ENCODE data around the gene CFAP97D2.

GRCh38 chr13:114237415-114238112 is 58.5 kb downstream of the CFAP97D2 start:
- no peak for TF ChIP-seq POLR2AphosphoS5 (IDR thresholded peaks at IDR 0.05; ENCODE audit: borderline replicate concordance, low read depth, low read length)
- no peak for TF ChIP-seq EZH2 (IDR thresholded peaks at IDR 0.05)
- no peak for TF ChIP-seq FOXP2 (optimal IDR thresholded peaks at IDR 0.05; ENCODE audit: control extremely low read depth, extremely low read length, insufficient read depth)

Data from SK-N-MC (cell line).